GM12892 (cell line): ENCODE data around the gene TBC1D22A.

ENCODE experiments used
- POLR2A ChIP-seq: IDR thresholded peaks from 2 replicates; pipeline ENCODE4 v1.6.1; 2011; ENCODE audit warnings: low read depth, low read length, control low read depth
- TAF1 ChIP-seq: IDR thresholded peaks from 2 replicates; pipeline ENCODE4 v1.6.1; 2011; ENCODE audit warnings: low read depth, mild to moderate bottlenecking, control low read depth, low read length, borderline replicate concordance

- TF ChIP-seq POLR2A (no peak), TAF1 (no peak)
Observed at GRCh38 chr22:46758867-46759290, 3.6 kb upstream of the TBC1D22A start.
